Measurements from ENCODE around the gene TMEM109.
A peak's percentile ranks its signal among the peaks of the same experiment; 100 is the strongest.

The TMEM109 gene

GRCh38 chr11:60941371-60942119, 27.6 kb downstream of the TMEM109 start:
- DNase-seq (ENCODE audit: low read depth) = peak; percentile 31
- H3K4me3 ChIP-seq (ENCODE audit: low read length) = no peak overlapping the region
- no peak for TF ChIP-seq CTCF (IDR thresholded peaks at IDR 0.05; ENCODE audit: insufficient read depth, low read depth, low read length, missing control alignments)

- H3K4me3 ChIP-seq (ENCODE audit: low read length) = no peak overlapping the region
- peak; percentile 51 for DNase-seq (ENCODE audit: low read depth)
- no peak for TF ChIP-seq CTCF (IDR thresholded peaks at IDR 0.05; ENCODE audit: insufficient read depth, low read depth, low read length, missing control alignments)
These were observed 28.3 kb downstream of the TMEM109 start for GRCh38 chr11:60942219-60942618.

- peak; percentile 97 for DNase-seq (ENCODE audit: low read depth)
- no peak for TF ChIP-seq CTCF (IDR thresholded peaks at IDR 0.05; ENCODE audit: insufficient read depth, low read depth, low read length, missing control alignments)
- H3K4me3 ChIP-seq (ENCODE audit: low read length) = no peak overlapping the region
These were observed 29.1 kb downstream of the TMEM109 start for GRCh38 chr11:60942970-60943565.

GRCh38 chr11:60944490-60945294, 30.7 kb downstream of the TMEM109 start:
- peak; percentile 45 for TF ChIP-seq CTCF (IDR thresholded peaks at IDR 0.05; ENCODE audit: insufficient read depth, low read depth, low read length, missing control alignments)
- no peak overlapping the region for H3K4me3 ChIP-seq (ENCODE audit: low read length)
- no peak for DNase-seq (ENCODE audit: low read depth)

GRCh38 chr11:60945295-60945667, 31.3 kb downstream of the TMEM109 start:
- no peak for DNase-seq (ENCODE audit: low read depth)
- H3K4me3 ChIP-seq (ENCODE audit: low read length) = no peak overlapping the region
- TF ChIP-seq CTCF (IDR thresholded peaks at IDR 0.05; ENCODE audit: insufficient read depth, low read depth, low read length, missing control alignments) = no peak

GRCh38 chr11:60946601-60947264, 32.8 kb downstream of the TMEM109 start:
- H3K4me3 ChIP-seq (ENCODE audit: low read length) = no peak overlapping the region
- TF ChIP-seq CTCF (IDR thresholded peaks at IDR 0.05; ENCODE audit: insufficient read depth, low read depth, low read length, missing control alignments) = no peak
- DNase-seq (ENCODE audit: low read depth) = no peak
